Measurements from ENCODE around the gene PDGFA. TPM values are rescaled to one million over a fixed set of nuclear protein-coding genes. Genes with fewer than 3 reads are reported as not detected.
A peak's percentile ranks its signal among the peaks of the same experiment; 100 is the strongest.

Gene PDGFA
- total RNA-seq, 1 donor from 2014 or later = 26.0 TPM

GRCh38 chr7:475425-475728, 44.3 kb downstream of the PDGFA start:
- DNase-seq = no peak
- intact Hi-C loops (cut with micrococcal nuclease) = no loop called here
- no peak overlapping the region for H3K27ac ChIP-seq (replicated peaks)
- H3K36me3 ChIP-seq = no peaks in the 10 kb centered on the region
- H3K4me1 ChIP-seq = peaks cover 15% of the 10 kb centered on the region
- peaks cover 11% of the 10 kb centered on the region for H3K27me3 ChIP-seq (ENCODE audit: low read depth)
- H3K4me3 ChIP-seq = no peak overlapping the region
- no peak for TF ChIP-seq CTCF (IDR thresholded peaks at IDR 0.05; ENCODE audit: borderline replicate concordance)
- H3K9me3 ChIP-seq (replicated peaks) = peaks cover 9% of the 10 kb centered on the region

DNA sequence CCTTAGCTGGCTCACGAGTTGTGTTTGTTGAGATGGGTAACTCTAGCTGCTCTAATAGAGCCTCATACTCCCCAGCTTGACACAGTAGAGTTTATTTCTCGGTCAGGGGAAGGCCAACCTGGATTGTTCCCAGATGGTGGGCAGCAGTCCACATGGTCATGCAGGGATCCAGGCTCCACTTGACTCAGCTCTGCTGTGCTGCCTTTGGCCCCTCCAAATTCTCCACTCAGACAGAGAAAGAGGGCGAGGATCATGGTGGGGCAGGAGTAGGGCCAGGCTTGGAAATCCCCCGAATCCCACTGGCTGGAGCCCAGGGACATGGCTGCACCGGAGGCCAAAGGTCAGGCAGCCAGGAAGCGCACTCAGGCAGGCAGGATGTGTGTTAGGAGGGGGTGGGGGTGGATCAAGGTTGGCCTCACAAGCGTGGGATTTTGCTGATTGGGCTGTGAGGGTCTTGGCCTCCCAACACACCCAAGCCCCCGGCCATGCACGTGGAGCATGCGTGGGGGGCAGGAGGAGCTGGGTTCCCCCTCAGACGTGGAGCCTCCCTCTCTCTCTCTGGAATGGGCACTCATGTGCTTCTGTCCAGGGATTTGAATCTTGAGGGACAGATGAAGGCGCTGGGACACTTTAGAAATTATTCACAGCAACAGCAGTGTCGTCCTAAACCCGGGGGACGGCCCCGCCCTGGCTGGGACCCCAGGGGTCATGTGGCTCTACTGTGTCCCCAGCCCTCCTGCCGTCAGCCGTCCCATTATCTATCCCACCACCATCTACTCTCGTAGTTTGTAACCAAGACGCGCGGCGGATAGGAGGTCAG, 44.8 kb downstream of the PDGFA start:
- TF ChIP-seq CTCF (IDR thresholded peaks at IDR 0.05; ENCODE audit: borderline replicate concordance) = no peak
- H3K36me3 ChIP-seq = no peaks in the 10 kb centered on the region
- peak; percentile 6 for DNase-seq
- H3K9me3 ChIP-seq (replicated peaks) = peaks cover 9% of the 10 kb centered on the region
- H3K4me1 ChIP-seq = peaks cover 15% of the 10 kb centered on the region
- intact Hi-C loops (cut with micrococcal nuclease) = no loop called here
- no peak overlapping the region for H3K27ac ChIP-seq (replicated peaks)
- H3K27me3 ChIP-seq (ENCODE audit: low read depth) = peaks cover 7% of the 10 kb centered on the region
- H3K4me3 ChIP-seq = no peak overlapping the region

GRCh38 chr7:473870-474604, 45.6 kb downstream of the PDGFA start:
- DNase-seq = peak; percentile 5
- TF ChIP-seq CTCF (IDR thresholded peaks at IDR 0.05; ENCODE audit: borderline replicate concordance) = no peak
- intact Hi-C loops (cut with micrococcal nuclease) = no loop called here

GRCh38 chr7:473211-473734, 46.4 kb downstream of the PDGFA start:
- Histone ChIP-seq H3K9me3 (replicated peaks) (peaks cover 9% of the 10 kb centered on the region), H3K4me1 (peaks cover 15% of the 10 kb centered on the region), H3K36me3 (no peaks in the 10 kb centered on the region), H3K27me3 (ENCODE audit: low read depth) (no peaks in the 10 kb centered on the region), H3K27ac (replicated peaks) (no peak overlapping the region), H3K4me3 (no peak overlapping the region)
- DNase-seq = no peak
- intact Hi-C loops (cut with micrococcal nuclease) = no loop called here
- no peak for TF ChIP-seq CTCF (IDR thresholded peaks at IDR 0.05; ENCODE audit: borderline replicate concordance)

More at GRCh38 chr7:473870-474604, 45.6 kb downstream of the PDGFA start:
- no peak overlapping the region for H3K4me3 ChIP-seq
- peaks cover 9% of the 10 kb centered on the region for H3K9me3 ChIP-seq (replicated peaks)
- H3K36me3 ChIP-seq = no peaks in the 10 kb centered on the region
- H3K27ac ChIP-seq (replicated peaks) = no peak overlapping the region
- H3K27me3 ChIP-seq (ENCODE audit: low read depth) = no peaks in the 10 kb centered on the region
- H3K4me1 ChIP-seq = peaks cover 15% of the 10 kb centered on the region

GRCh38 chr7:472640-472957, 47.0 kb downstream of the PDGFA start:
- DNase-seq = no peak
- peaks cover 9% of the 10 kb centered on the region for H3K9me3 ChIP-seq (replicated peaks)
- no peak for TF ChIP-seq CTCF (IDR thresholded peaks at IDR 0.05; ENCODE audit: borderline replicate concordance)
- no peaks in the 10 kb centered on the region for H3K36me3 ChIP-seq
- H3K27me3 ChIP-seq (ENCODE audit: low read depth) = no peaks in the 10 kb centered on the region
- no peak overlapping the region for H3K4me3 ChIP-seq
- intact Hi-C loops (cut with micrococcal nuclease) = no loop called here
- peaks cover 15% of the 10 kb centered on the region for H3K4me1 ChIP-seq
- peak overlapping the region; percentile 68 for H3K27ac ChIP-seq (replicated peaks)
